SU-DHL-6 (cell line): Measurements from ENCODE around the gene CCDC32.

Source experiments
- H2AFZ ChIP-seq: fragments of 200-600 bp; sonication (generic); 2 replicates; pipeline ENCODE4 v1.6.1; 2014; ENCODE audit warnings: low read depth, mild to moderate bottlenecking, moderate library complexity, mixed read lengths, antibody characterized with exemption, low read length; ENCODE audit not compliant: severe bottlenecking
- H3F3A ChIP-seq: fragments of 200-600 bp; shearing (Covaris generic); 2 replicates; pipeline ENCODE4 v1.6.0; 2016; ENCODE audit warnings: antibody characterized with exemption, mild to moderate bottlenecking; ENCODE audit not compliant: insufficient read depth
- H3K27ac ChIP-seq: fragments of 200-600 bp; sonication (generic); 2 replicates; pipeline ENCODE4 v1.5.1; 2016; ENCODE audit warnings: low read depth, mild to moderate bottlenecking, low read length, moderate library complexity, mixed read lengths
- H3K27me3 ChIP-seq: fragments of 200-600 bp; sonication (generic), shearing (Covaris generic); 2 replicates; pipeline ENCODE4 v1.6.0; 2014; ENCODE audit warnings: mild to moderate bottlenecking, low read length
- H3K36me3 ChIP-seq: fragments of 200-600 bp; sonication (generic); 2 replicates; pipeline ENCODE4 v1.6.1; 2014; ENCODE audit warnings: mild to moderate bottlenecking, low read length, mixed read lengths
- H3K4me2 ChIP-seq: fragments of 300-600, 200-600 bp; shearing (Covaris generic), sonication (generic); 2 replicates; pipeline ENCODE4 v1.6.0; 2014; ENCODE audit warnings: low read length, low read depth, mild to moderate bottlenecking; ENCODE audit not compliant: poor library complexity, severe bottlenecking
- H3K4me3 ChIP-seq: fragments of 200-600 bp; sonication (generic); 2 replicates; pipeline ENCODE4 v1.5.1; 2014; ENCODE audit warnings: antibody characterized with exemption, low read length, mild to moderate bottlenecking, mixed read lengths; ENCODE audit not compliant: insufficient read depth, poor library complexity, severe bottlenecking
- H3K79me2 ChIP-seq: fragments of 200-600 bp; sonication (generic); 2 replicates; pipeline ENCODE4 v1.6.1; 2014; ENCODE audit warnings: mild to moderate bottlenecking, low read length, moderate library complexity; ENCODE audit not compliant: insufficient read depth
- H3K9ac ChIP-seq: fragments of 200-600 bp; sonication (generic); 2 replicates; pipeline ENCODE4 v1.7.0; 2014; ENCODE audit warnings: mild to moderate bottlenecking, low read length
- H3K9me2 ChIP-seq: fragments of 200-600 bp; sonication (generic); replicated peaks from 2 replicates; pipeline ENCODE4 v1.6.1; 2014; ENCODE audit warnings: low read length; ENCODE audit not compliant: insufficient read depth
- H3K9me3 ChIP-seq: fragments of 200-600 bp; sonication (generic); 2 replicates; pipeline ENCODE4 v1.6.1; 2014; ENCODE audit warnings: low read length, mixed read lengths; ENCODE audit not compliant: insufficient read depth
- H4K20me1 ChIP-seq: fragments of 200-600 bp; sonication (generic); 2 replicates; pipeline ENCODE4 v1.6.1; 2014; ENCODE audit warnings: low read depth, mild to moderate bottlenecking, antibody characterized with exemption, low read length, moderate library complexity, mixed read lengths
- EZH2phosphoT487 ChIP-seq: fragments of 200-600 bp; sonication (generic), shearing (Covaris generic); conservative IDR thresholded peaks from 2 replicates; pipeline ENCODE4 v1.6.1; 2018; ENCODE audit warnings: mild to moderate bottlenecking, antibody characterized with exemption, low read length, moderate library complexity, mixed read lengths
- TF ChIP-seq, protein P1 (sequence below): fragments of 200-600 bp; sonication (generic); IDR thresholded peaks from one replicate; pipeline ENCODE4 v1.5.1; 2017; ENCODE audit warnings: antibody characterized with exemption, mild to moderate bottlenecking, low read length, moderate library complexity; ENCODE audit not compliant: insufficient read depth, poor library complexity, severe bottlenecking

The CCDC32 gene

GRCh38 chr15:40548610-40549009, 16.2 kb downstream of the CCDC32 start:
- no peaks in the 10 kb centered on the region for H3F3A ChIP-seq
- H3K9me3 ChIP-seq: no peaks in the 10 kb centered on the region
- H3K79me2 ChIP-seq: no peaks in the 10 kb centered on the region
- H2AFZ ChIP-seq: no peak overlapping the region
- H3K4me3 ChIP-seq: no peak overlapping the region
- H4K20me1 ChIP-seq: no peaks in the 10 kb centered on the region
- H3K9ac ChIP-seq: no peak overlapping the region
- no peak for TF ChIP-seq EZH2phosphoT487
- TF ChIP-seq, protein P1, sequence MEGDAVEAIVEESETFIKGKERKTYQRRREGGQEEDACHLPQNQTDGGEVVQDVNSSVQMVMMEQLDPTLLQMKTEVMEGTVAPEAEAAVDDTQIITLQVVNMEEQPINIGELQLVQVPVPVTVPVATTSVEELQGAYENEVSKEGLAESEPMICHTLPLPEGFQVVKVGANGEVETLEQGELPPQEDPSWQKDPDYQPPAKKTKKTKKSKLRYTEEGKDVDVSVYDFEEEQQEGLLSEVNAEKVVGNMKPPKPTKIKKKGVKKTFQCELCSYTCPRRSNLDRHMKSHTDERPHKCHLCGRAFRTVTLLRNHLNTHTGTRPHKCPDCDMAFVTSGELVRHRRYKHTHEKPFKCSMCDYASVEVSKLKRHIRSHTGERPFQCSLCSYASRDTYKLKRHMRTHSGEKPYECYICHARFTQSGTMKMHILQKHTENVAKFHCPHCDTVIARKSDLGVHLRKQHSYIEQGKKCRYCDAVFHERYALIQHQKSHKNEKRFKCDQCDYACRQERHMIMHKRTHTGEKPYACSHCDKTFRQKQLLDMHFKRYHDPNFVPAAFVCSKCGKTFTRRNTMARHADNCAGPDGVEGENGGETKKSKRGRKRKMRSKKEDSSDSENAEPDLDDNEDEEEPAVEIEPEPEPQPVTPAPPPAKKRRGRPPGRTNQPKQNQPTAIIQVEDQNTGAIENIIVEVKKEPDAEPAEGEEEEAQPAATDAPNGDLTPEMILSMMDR: no peak
- no peaks in the 10 kb centered on the region for H3K36me3 ChIP-seq
- H3K27ac ChIP-seq: no peak overlapping the region
- H3K4me2 ChIP-seq: no peak overlapping the region
- no peaks in the 10 kb centered on the region for H3K9me2 ChIP-seq
- H3K27me3 ChIP-seq: no peaks in the 10 kb centered on the region

DNA sequence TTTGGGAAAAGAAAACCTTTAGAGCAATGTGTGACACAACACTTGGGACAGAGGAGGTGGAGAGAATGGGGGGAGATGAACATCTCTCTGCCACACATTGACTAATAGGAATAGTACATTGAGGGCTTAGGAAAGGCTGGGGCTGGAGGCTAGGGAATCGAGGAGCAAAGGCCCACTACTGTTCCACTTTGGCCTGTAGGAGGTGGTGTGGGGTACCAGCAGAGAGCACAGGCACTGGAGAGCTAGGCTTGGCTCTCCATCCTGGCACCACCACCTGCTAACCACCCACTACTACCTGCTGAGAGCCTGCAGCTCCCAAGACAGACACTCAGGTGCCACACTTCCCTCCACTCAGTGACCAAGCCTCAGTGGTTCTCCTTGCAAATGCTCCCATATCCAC, 19.4 kb downstream of the CCDC32 start:
- H3K27me3 ChIP-seq: no peaks in the 10 kb centered on the region
- H3K9me2 ChIP-seq: no peaks in the 10 kb centered on the region
- no peak overlapping the region for H2AFZ ChIP-seq
- H3K9me3 ChIP-seq: no peaks in the 10 kb centered on the region
- no peaks in the 10 kb centered on the region for H3K36me3 ChIP-seq
- H3K4me3 ChIP-seq: no peak overlapping the region
- H3K79me2 ChIP-seq: no peaks in the 10 kb centered on the region
- H3F3A ChIP-seq: no peaks in the 10 kb centered on the region
- H3K4me2 ChIP-seq: no peak overlapping the region
- H4K20me1 ChIP-seq: no peaks in the 10 kb centered on the region
- no peak overlapping the region for H3K27ac ChIP-seq
- no peak for TF ChIP-seq EZH2phosphoT487
- TF ChIP-seq, protein P1: no peak
- no peak overlapping the region for H3K9ac ChIP-seq

DNA sequence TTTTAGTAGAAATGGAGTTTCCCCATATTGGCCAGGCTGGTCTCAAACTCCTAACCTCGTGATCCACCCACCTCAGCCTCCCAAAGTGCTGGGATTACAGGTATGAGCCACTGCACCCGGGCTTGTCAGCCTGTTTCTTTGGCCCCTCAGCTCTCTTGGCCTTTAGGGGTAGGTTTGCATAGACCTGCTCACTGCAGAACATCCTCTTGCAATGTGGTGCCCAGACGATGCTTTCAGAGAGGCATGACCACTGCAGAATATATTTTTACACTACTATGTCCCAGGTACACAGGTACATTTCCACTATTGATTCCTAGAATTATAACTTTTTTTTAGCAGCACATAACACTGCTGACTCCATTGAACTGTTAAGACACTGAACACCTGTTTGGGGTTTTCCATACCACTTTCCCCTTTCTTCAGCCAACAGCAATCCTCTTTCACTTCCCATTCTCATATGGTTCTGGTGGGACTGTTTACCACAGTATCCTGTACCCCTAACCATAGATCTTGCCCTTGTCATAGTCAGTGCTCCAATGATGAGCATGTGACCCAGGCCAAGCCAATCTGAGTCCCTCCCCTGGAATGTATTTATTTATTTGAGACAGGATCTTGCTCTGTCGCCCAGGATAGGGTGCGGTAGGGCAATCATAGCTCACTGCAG, 21.1 kb downstream of the CCDC32 start:
- H4K20me1 ChIP-seq: no peaks in the 10 kb centered on the region
- H3K36me3 ChIP-seq: no peaks in the 10 kb centered on the region
- H3K4me2 ChIP-seq: no peak overlapping the region
- no peaks in the 10 kb centered on the region for H3K9me3 ChIP-seq
- no peak overlapping the region for H3K27ac ChIP-seq
- TF ChIP-seq EZH2phosphoT487: no peak
- TF ChIP-seq, protein P1: no peak
- H3K79me2 ChIP-seq: no peaks in the 10 kb centered on the region
- no peak overlapping the region for H2AFZ ChIP-seq
- H3K27me3 ChIP-seq: no peaks in the 10 kb centered on the region
- no peak overlapping the region for H3K4me3 ChIP-seq
- H3K9ac ChIP-seq: no peak overlapping the region
- H3K9me2 ChIP-seq: no peaks in the 10 kb centered on the region
- H3F3A ChIP-seq: no peaks in the 10 kb centered on the region
